ENCODE results near the gene LARGE1. TPM values are rescaled to one million over a fixed set of nuclear protein-coding genes. Genes with fewer than 3 reads are reported as not detected.

LARGE1 gene
- total and polyA plus RNA-seq, 2 of the 4 experiments (the other 2 are of a cell fraction) = 6.2 to 12.4 TPM

- no peak overlapping the region for H3K23ac ChIP-seq (ENCODE audit: low read depth, low read length)
- no peak overlapping the region for H4K8ac ChIP-seq (ENCODE audit: low read depth in 2 of 2, low read length in 2 of 2)
- in situ Hi-C loops (cut with MboI; ENCODE audit: low sequenced_read_pairs) (loop anchor here (25.0 kb wide), 1 partner anchor 1491 kb away; no protein-coding TSS in a partner anchor), intact Hi-C loops (cut with micrococcal nuclease) (no loop called here), dilution Hi-C loops (cut with HindIII; ENCODE audit: low sequenced_read_pairs, unreplicated experiment) (no loop called here)
- ATAC-seq (ENCODE audit: low read depth) (no peak), DNase-seq (no peak)
- H3K9ac ChIP-seq (ENCODE audit: low read depth, low read length) = no peak overlapping the region
- no peak overlapping the region for H3K4me3 ChIP-seq (ENCODE audit: insufficient read depth, low read depth, low read length)
- H3K4me1 ChIP-seq (ENCODE audit: control insufficient read depth, insufficient read depth, low read length) = 0 out of 2 replicates have a peak, but pooled peaks cover 1% of the 10 kb centered on the region
- H3K4ac ChIP-seq (ENCODE audit: low read depth, low read length) = no peak overlapping the region
- H3K9me3 ChIP-seq (ENCODE audit: control insufficient read depth, insufficient read depth, low read length) = peaks cover 3% of the 10 kb centered on the region
- H2AK5ac ChIP-seq (ENCODE audit: low read depth, low read length) = no peak overlapping the region
- no peaks in the 10 kb centered on the region for H3K36me3 ChIP-seq (ENCODE audit: control insufficient read depth, insufficient read depth, low read length)
- H3K4me2 ChIP-seq (ENCODE audit: low read depth, low read length) = no peak overlapping the region
- CTCF ChIA-PET = interaction anchor here (1.4 kb wide), 1 partner anchor 403 kb away, joined by 4 read pairs; no protein-coding TSS in a partner anchor
- no peaks in the 10 kb centered on the region for H3K79me1 ChIP-seq (ENCODE audit: low read depth in 1 of 2, low read length in 2 of 2)
- no peak overlapping the region for H2BK120ac ChIP-seq (ENCODE audit: low read depth, low read length)
- H3K14ac ChIP-seq (replicated peaks; ENCODE audit: low read depth, low read length) = no peak overlapping the region
- H3K56ac ChIP-seq (ENCODE audit: extremely low read depth, insufficient read depth, low read length) = no peak overlapping the region
- POLR2A ChIA-PET (ENCODE audit: unreplicated experiment) = no interaction called here
- H4K20me1 ChIP-seq (ENCODE audit: insufficient read depth, low read length) = no peaks in the 10 kb centered on the region
- H2AFZ ChIP-seq (replicated peaks; ENCODE audit: low read length, poor library complexity) = no peak overlapping the region
- H2BK5ac ChIP-seq (ENCODE audit: low read depth, low read length, poor library complexity, severe bottlenecking) = no peak overlapping the region
- H3K9me1 ChIP-seq (ENCODE audit: insufficient read depth, low read length) = no peaks in the 10 kb centered on the region
- BruUV-seq (replicated peaks) = no TSS peak
- no peak overlapping the region for H2BK20ac ChIP-seq (ENCODE audit: low read depth, low read length)
- no peak overlapping the region for H2AK9ac ChIP-seq (replicated peaks; ENCODE audit: low read depth, low read length, poor library complexity)
- no peak overlapping the region for H3K18ac ChIP-seq (ENCODE audit: low read depth, low read length)
- no peaks in the 10 kb centered on the region for H3K27me3 ChIP-seq (ENCODE audit: control insufficient read depth, insufficient read depth, low read length)
- H2BK15ac ChIP-seq (ENCODE audit: low read depth, low read length) = no peak overlapping the region
- no peak overlapping the region for H4K91ac ChIP-seq (ENCODE audit: insufficient read depth, low read depth, low read length)
- no peak overlapping the region for H3K27ac ChIP-seq (ENCODE audit: insufficient read depth, low read length)
- no peak overlapping the region for H4K5ac ChIP-seq (ENCODE audit: low read depth, low read length)
- 100% methylated on average over 2 of the region's 8 CpGs; no CpG with 5 or more reads in 1 of the 2 experiments for WGBS, 2 experiments (ENCODE audit: extremely low coverage in 2 of 2, insufficient read length in 1 of 2)
- no peak for TF ChIP-seq CHD1 (IDR thresholded peaks at IDR 0.05; ENCODE audit: low read depth, low read length)
- TF ChIP-seq RAD21 (IDR thresholded peaks at IDR 0.05; ENCODE audit: low read length) = no peak
- no peak for TF ChIP-seq FOS (IDR thresholded peaks at IDR 0.05; ENCODE audit: low read depth, low read length)
- TF ChIP-seq RCOR1 (IDR thresholded peaks at IDR 0.05; ENCODE audit: insufficient replicate concordance, low read length) = no peak
- TF ChIP-seq POLR2A (IDR thresholded peaks at IDR 0.05; ENCODE audit: low read depth, low read length) = no peak
- TF ChIP-seq CTCF (conservative IDR thresholded peaks at IDR 0.05; ENCODE audit: low read depth, low read length) = no peak
- TF ChIP-seq USF2 (IDR thresholded peaks at IDR 0.05; ENCODE audit: low read depth, low read length) = no peak
- TF ChIP-seq BHLHE40 (IDR thresholded peaks at IDR 0.05; ENCODE audit: low read depth, low read length) = no peak
- no peak for TF ChIP-seq MAFK (IDR thresholded peaks at IDR 0.05; ENCODE audit: low read depth, low read length)
- no peak for TF ChIP-seq SMC3 (IDR thresholded peaks at IDR 0.05; ENCODE audit: low read depth, low read length)
- no peak for TF ChIP-seq MXI1 (IDR thresholded peaks at IDR 0.05; ENCODE audit: borderline replicate concordance, low read depth, low read length)
- no peak for TF ChIP-seq CEBPB (IDR thresholded peaks at IDR 0.05; ENCODE audit: low read depth, low read length)
- no peak for TF ChIP-seq NFE2L2 (IDR thresholded peaks at IDR 0.05; ENCODE audit: low read depth, low read length)
- no peak for TF ChIP-seq MAZ (IDR thresholded peaks at IDR 0.05; ENCODE audit: borderline replicate concordance, low read depth, low read length)
- TF ChIP-seq RFX5 (IDR thresholded peaks at IDR 0.05; ENCODE audit: low read depth, low read length) = no peak
These were observed 399.1 kb downstream of the LARGE1 start for GRCh38 chr22:33520904-33521780.

Data from IMR-90 (cell line).